Breast epithelium (tissue), 3 donors: ENCODE measurements around the gene PPM1L.

Source experiments
- POLR2AphosphoS5 ChIP-seq, 3 donors: sonication (generic); formaldehyde crosslinking; IDR thresholded peaks; one replicate each; pipeline ENCODE4 v1.6.1; 2017; ENCODE audit warnings: antibody characterized with exemption in 3 of 3
- TF ChIP-seq, protein P1 (sequence below), 3 donors: fragments of 450-650 bp; IDR thresholded peaks; one replicate each; pipeline ENCODE4 v1.5.1; 2016 to 2017; ENCODE audit warnings: antibody characterized with exemption in 3 of 3, mild to moderate bottlenecking in 3 of 3, moderate library complexity in 3 of 3

DNA sequence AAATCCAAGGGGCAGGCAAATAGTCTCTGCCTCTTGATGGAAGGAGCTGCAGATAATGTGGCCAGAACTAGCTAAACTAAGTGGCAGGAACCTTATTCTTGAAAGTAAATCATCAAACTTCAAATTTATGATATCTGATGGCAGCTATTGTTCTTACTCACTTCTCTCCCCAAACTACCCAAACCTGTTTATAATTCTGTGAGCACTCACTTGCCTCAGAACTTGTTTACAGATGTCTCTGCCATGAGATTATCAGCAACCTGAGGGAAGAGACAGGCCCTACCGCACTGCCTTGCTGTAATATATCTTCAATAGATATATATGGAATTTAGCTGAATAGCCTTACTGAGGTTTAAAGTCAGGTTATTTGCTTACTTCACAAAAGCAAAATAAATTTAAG lies 351.3 kb downstream of the PPM1L start:
- TF ChIP-seq POLR2AphosphoS5 (IDR thresholded peaks at IDR 0.05) = no peak
- TF ChIP-seq, protein P1, sequence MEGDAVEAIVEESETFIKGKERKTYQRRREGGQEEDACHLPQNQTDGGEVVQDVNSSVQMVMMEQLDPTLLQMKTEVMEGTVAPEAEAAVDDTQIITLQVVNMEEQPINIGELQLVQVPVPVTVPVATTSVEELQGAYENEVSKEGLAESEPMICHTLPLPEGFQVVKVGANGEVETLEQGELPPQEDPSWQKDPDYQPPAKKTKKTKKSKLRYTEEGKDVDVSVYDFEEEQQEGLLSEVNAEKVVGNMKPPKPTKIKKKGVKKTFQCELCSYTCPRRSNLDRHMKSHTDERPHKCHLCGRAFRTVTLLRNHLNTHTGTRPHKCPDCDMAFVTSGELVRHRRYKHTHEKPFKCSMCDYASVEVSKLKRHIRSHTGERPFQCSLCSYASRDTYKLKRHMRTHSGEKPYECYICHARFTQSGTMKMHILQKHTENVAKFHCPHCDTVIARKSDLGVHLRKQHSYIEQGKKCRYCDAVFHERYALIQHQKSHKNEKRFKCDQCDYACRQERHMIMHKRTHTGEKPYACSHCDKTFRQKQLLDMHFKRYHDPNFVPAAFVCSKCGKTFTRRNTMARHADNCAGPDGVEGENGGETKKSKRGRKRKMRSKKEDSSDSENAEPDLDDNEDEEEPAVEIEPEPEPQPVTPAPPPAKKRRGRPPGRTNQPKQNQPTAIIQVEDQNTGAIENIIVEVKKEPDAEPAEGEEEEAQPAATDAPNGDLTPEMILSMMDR (IDR thresholded peaks at IDR 0.05) = no peak
